ENCODE measurements around the gene CELSR2. TPM values are rescaled to one million over a fixed set of nuclear protein-coding genes. Genes with fewer than 3 reads are reported as not detected.

CELSR2 gene
- total and polyA plus RNA-seq, 4 donors, result 1.4 to 7.9 (median 5.1) TPM

DNA sequence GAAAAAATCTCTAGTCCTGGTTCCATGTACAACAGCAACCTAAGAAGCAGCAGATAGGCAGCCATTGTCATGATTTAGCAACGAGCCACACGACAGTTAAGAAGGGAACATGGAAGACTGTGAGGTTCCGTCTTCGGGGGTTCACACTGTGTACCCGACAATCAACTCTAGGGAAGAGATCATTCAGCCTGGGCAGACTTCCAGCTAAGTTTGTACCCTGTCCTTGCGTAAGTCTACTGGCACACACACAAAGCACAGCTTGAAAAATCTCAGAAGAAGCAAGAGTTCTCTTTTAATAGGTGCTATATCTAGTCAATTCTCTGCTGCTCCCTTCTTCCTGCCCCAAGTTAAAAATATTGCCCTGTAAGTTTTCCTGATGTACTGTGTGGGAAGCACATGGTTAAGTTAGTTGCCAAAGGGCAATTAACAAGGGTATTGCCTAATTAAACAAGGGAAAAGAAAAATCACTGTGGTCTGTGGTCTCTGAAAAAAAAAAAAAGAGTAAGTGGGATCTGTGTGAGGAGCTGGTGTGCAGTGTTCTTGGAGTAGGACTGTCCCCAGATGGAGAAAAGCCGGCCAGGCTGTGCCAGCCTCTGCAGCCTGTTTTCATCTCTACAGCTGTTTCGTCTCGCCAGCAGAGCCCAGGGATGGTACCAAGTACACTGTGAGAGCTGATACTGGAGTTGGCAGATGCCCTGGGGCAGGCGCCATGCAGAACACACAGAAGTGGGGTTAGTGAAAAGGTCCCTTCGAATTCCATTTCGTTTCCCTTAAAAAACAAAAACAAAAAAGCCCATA, 63.8 kb downstream of the CELSR2 start:
- ATAC-seq (ENCODE audit: insufficient read depth, low FRiP score), result no peak

DNA sequence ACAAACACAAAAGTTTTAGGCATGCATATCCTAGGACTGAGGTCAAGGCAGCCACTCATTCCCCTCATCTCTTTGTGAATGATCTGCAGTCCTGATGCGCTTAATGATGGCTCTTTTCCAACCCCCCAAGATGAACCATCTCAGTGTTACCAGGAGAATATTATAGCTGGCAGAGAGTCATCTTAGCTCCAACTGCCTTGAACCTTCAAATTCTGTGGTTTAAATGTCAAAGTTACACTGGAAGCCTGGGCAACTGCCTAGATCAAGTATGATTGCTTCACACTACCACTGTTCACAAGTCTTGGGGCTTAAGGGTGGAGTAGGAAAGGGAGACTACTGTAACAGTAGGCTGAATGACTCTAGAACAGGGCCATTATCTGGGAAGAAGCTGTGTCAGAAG, 65.5 kb downstream of the CELSR2 start:
- no peaks in the 10 kb centered on the region for H3K9me3 ChIP-seq (ENCODE audit: control insufficient read depth in 4 of 4, insufficient read depth in 3 of 4, low read length in 3 of 4)
- H3K4me3 ChIP-seq, result no peak overlapping the region
- no peak for ATAC-seq (ENCODE audit: insufficient read depth, low FRiP score)
- H3K4me1 ChIP-seq (ENCODE audit: control insufficient read depth in 5 of 5, insufficient read depth in 5 of 5, low read length in 5 of 5), result peaks cover 0 to 8% (median 4%) of the 10 kb centered on the region in 5 donors
- 99 to 100% methylated on average over 1 of the region's 1 CpG for WGBS, 2 donors
- no peak for DNase-seq
- no peak overlapping the region for H3K27ac ChIP-seq (ENCODE audit: low read depth in 1 of 2, low read length in 1 of 2)
- TF ChIP-seq, protein P1, sequence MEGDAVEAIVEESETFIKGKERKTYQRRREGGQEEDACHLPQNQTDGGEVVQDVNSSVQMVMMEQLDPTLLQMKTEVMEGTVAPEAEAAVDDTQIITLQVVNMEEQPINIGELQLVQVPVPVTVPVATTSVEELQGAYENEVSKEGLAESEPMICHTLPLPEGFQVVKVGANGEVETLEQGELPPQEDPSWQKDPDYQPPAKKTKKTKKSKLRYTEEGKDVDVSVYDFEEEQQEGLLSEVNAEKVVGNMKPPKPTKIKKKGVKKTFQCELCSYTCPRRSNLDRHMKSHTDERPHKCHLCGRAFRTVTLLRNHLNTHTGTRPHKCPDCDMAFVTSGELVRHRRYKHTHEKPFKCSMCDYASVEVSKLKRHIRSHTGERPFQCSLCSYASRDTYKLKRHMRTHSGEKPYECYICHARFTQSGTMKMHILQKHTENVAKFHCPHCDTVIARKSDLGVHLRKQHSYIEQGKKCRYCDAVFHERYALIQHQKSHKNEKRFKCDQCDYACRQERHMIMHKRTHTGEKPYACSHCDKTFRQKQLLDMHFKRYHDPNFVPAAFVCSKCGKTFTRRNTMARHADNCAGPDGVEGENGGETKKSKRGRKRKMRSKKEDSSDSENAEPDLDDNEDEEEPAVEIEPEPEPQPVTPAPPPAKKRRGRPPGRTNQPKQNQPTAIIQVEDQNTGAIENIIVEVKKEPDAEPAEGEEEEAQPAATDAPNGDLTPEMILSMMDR (IDR thresholded peaks at IDR 0.05; ENCODE audit: control extremely low read depth, extremely low read depth), result no peak
- no peak overlapping the region for H3K9ac ChIP-seq (ENCODE audit: insufficient read depth in 1 of 2, low read length in 2 of 2)
- H3K36me3 ChIP-seq (ENCODE audit: control insufficient read depth in 4 of 4, insufficient read depth in 4 of 4, low read length in 4 of 4), result peaks cover 3 to 39% (median 21%) of the 10 kb centered on the region in 4 donors
- no peaks in the 10 kb centered on the region for H3K27me3 ChIP-seq (ENCODE audit: control insufficient read depth in 3 of 3, insufficient read depth in 3 of 3, low read length in 2 of 3)

More for the DNA sequence above, 63.8 kb downstream of the CELSR2 start:
- no peaks in the 10 kb centered on the region for H3K9me3 ChIP-seq (ENCODE audit: control insufficient read depth in 4 of 4, insufficient read depth in 3 of 4, low read length in 3 of 4)
- 67 to 68% methylated on average over 12 of the region's 12 CpGs for WGBS, 2 donors
- TF ChIP-seq, protein P1 (IDR thresholded peaks at IDR 0.05; ENCODE audit: control extremely low read depth, extremely low read depth), result no peak
- no peaks in the 10 kb centered on the region for H3K27me3 ChIP-seq (ENCODE audit: control insufficient read depth in 3 of 3, insufficient read depth in 3 of 3, low read length in 2 of 3)
- H3K4me1 ChIP-seq (ENCODE audit: control insufficient read depth in 5 of 5, insufficient read depth in 5 of 5, low read length in 5 of 5), result peaks cover 0 to 8% (median 4%) of the 10 kb centered on the region in 5 donors
- peaks cover 3 to 33% (median 15%) of the 10 kb centered on the region in 4 donors for H3K36me3 ChIP-seq (ENCODE audit: control insufficient read depth in 4 of 4, insufficient read depth in 4 of 4, low read length in 4 of 4)
- H3K27ac ChIP-seq (ENCODE audit: low read depth in 1 of 2, low read length in 1 of 2), result peak overlapping the region in 1 of 2 donors; percentile 27
- no peak overlapping the region for H3K4me3 ChIP-seq
- no peak overlapping the region for H3K9ac ChIP-seq (ENCODE audit: insufficient read depth in 1 of 2, low read length in 2 of 2)
- DNase-seq, result peak in 2 of 3 donors; percentile 37 to 43

DNA sequence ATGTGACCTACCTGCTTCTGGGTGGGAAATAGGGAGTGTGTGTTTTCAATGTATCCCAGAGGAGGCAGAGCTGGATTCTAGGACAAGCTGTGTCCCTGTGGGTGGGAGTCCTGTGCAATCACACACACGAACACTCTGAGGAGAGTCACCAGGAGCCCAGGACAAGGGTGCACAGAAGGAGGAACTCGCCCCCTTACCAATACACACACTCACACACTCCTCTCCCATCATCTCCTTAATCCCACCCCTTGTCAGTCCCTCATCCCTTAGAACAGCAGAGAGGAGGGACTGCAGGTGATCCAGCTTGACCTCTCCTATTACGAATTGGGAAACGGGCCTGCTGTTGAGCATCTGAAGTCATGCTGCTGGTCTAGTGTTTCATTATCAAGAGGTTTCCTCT, 65.9 kb downstream of the CELSR2 start:
- WGBS, 2 donors, result 89 to 94% methylated on average over 4 of the region's 4 CpGs
- TF ChIP-seq, protein P1 (IDR thresholded peaks at IDR 0.05; ENCODE audit: control extremely low read depth, extremely low read depth), result no peak

More for the DNA sequence above, 65.9 kb downstream of the CELSR2 start:
- H3K36me3 ChIP-seq (ENCODE audit: control insufficient read depth in 4 of 4, insufficient read depth in 4 of 4, low read length in 4 of 4), result peaks cover 5 to 43% (median 22%) of the 10 kb centered on the region in 4 donors
- no peaks in the 10 kb centered on the region for H3K9me3 ChIP-seq (ENCODE audit: control insufficient read depth in 4 of 4, insufficient read depth in 3 of 4, low read length in 3 of 4)
- H3K4me3 ChIP-seq, result no peak overlapping the region
- no peak overlapping the region for H3K9ac ChIP-seq (ENCODE audit: insufficient read depth in 1 of 2, low read length in 2 of 2)
- ATAC-seq (ENCODE audit: insufficient read depth, low FRiP score) (no peak), DNase-seq (no peak)
- H3K27me3 ChIP-seq (ENCODE audit: control insufficient read depth in 3 of 3, insufficient read depth in 3 of 3, low read length in 2 of 3), result no peaks in the 10 kb centered on the region
- no peak overlapping the region for H3K27ac ChIP-seq (ENCODE audit: low read depth in 1 of 2, low read length in 1 of 2)
- peaks cover 0 to 8% (median 4%) of the 10 kb centered on the region in 5 donors for H3K4me1 ChIP-seq (ENCODE audit: control insufficient read depth in 5 of 5, insufficient read depth in 5 of 5, low read length in 5 of 5)
